ENCODE measurements around the gene GFPT2.

GFPT2 gene

GRCh38 chr5:180271221-180271620, 81.9 kb downstream of the GFPT2 start:
- DNase-seq: peak; percentile 84

GRCh38 chr5:180259260-180259611, 93.9 kb downstream of the GFPT2 start:
- no peak for DNase-seq

- no peak for DNase-seq
Observed at GRCh38 chr5:180253036-180253824, 99.9 kb downstream of the GFPT2 start.

- no peak for DNase-seq
Observed at GRCh38 chr5:180251887-180252286, 101.2 kb downstream of the GFPT2 start.

GRCh38 chr5:180251141-180251540, 102.0 kb downstream of the GFPT2 start:
- DNase-seq: no peak
